Measurements from ENCODE around the gene CRX. TPM values are rescaled to one million over a fixed set of nuclear protein-coding genes. Genes with fewer than 3 reads are reported as not detected.

CRX gene
- total RNA-seq, 1 donor from 2014 or later: not detected

DNA sequence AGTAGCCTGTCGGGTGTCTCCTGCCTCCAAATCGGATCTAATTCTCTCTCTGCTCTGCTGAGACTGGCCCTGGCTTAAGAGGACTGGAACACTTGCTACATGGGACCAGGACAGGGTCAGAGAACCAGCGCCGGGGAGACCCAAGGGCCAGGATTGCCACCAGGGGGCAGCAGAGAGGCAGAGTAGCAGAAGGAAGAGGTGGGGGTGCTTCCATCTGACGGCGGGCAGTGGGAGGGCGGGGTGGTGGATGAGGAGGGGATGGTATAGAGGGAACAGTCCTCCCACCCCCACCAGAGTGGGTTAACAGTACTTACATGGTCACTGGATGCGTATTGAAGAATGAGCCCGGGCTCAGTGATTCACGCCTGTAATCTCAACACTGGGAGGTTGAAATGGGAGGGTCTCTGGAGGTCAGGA, 31.3 kb upstream of the CRX start:
- Mint-ChIP-seq H3K4me1 (ENCODE audit: low read depth) (peaks cover 5% of the 10 kb centered on the region), H3K36me3 (ENCODE audit: insufficient read depth) (peaks cover 2% of the 10 kb centered on the region), H3K9me3 (ENCODE audit: low read depth) (no peaks in the 10 kb centered on the region), H3K4me3 (ENCODE audit: low read depth) (no peak overlapping the region), H3K27me3 (no peaks in the 10 kb centered on the region), H3K27ac (peak overlapping the region; percentile 21)
- TF ChIP-seq, protein P1, sequence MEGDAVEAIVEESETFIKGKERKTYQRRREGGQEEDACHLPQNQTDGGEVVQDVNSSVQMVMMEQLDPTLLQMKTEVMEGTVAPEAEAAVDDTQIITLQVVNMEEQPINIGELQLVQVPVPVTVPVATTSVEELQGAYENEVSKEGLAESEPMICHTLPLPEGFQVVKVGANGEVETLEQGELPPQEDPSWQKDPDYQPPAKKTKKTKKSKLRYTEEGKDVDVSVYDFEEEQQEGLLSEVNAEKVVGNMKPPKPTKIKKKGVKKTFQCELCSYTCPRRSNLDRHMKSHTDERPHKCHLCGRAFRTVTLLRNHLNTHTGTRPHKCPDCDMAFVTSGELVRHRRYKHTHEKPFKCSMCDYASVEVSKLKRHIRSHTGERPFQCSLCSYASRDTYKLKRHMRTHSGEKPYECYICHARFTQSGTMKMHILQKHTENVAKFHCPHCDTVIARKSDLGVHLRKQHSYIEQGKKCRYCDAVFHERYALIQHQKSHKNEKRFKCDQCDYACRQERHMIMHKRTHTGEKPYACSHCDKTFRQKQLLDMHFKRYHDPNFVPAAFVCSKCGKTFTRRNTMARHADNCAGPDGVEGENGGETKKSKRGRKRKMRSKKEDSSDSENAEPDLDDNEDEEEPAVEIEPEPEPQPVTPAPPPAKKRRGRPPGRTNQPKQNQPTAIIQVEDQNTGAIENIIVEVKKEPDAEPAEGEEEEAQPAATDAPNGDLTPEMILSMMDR (IDR thresholded peaks at IDR 0.05; ENCODE audit: unreplicated experiment): peak; percentile 79
- DNase-seq (ENCODE audit: low spot score, unreplicated experiment): peak; percentile 87

DNA sequence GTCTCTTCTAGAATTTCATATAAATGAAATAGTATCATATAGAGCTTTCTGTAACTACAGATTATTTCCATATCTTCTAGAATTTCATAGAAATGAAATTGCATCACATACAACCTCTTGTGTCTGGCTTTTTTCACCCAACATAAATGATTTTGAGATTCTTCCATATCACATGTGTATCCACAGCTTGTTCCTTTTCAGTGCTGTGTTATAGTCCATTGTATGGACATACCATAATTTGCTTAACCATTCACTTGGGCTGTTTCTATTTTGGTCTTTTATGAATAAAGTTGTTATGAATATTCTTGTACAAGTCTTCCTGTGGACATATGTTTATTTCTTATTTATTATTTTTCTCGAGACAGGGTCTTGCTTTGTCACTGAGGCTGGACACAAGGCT, 29.1 kb upstream of the CRX start:
- Mint-ChIP-seq H3K4me1 (ENCODE audit: low read depth) (peaks cover 3% of the 10 kb centered on the region), H3K27ac (no peak overlapping the region), H3K4me3 (ENCODE audit: low read depth) (no peak overlapping the region), H3K27me3 (no peaks in the 10 kb centered on the region), H3K9me3 (ENCODE audit: low read depth) (no peaks in the 10 kb centered on the region), H3K36me3 (ENCODE audit: insufficient read depth) (peaks cover 2% of the 10 kb centered on the region)
- TF ChIP-seq, protein P1 (IDR thresholded peaks at IDR 0.05; ENCODE audit: unreplicated experiment): no peak
- no peak for DNase-seq (ENCODE audit: low spot score, unreplicated experiment)

DNA sequence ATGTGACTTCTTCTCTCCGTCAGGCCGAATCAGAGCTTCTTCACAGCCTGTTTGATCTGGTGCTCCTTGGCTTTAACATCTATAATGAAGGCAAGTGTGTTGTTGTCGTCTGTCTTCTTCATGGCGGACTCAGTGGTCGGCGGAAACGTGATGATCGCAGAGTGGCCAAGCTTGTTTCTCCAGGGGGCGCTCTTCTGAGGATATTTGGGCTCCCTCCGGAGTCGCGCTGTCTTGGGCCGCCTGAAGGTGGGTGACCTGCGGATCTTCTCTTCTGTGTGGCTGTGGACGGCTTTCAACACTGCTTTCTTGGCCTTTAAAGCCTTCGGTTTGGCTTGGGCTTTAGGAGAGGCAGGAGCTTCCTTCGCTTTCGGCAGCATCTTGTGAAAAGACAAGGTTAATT, 27.2 kb upstream of the CRX start:
- Mint-ChIP-seq H3K4me3 (ENCODE audit: low read depth) (no peak overlapping the region), H3K27ac (no peak overlapping the region), H3K27me3 (peaks cover 5% of the 10 kb centered on the region), H3K9me3 (ENCODE audit: low read depth) (no peaks in the 10 kb centered on the region), H3K4me1 (ENCODE audit: low read depth) (no peaks in the 10 kb centered on the region), H3K36me3 (ENCODE audit: insufficient read depth) (no peaks in the 10 kb centered on the region)
- TF ChIP-seq, protein P1 (IDR thresholded peaks at IDR 0.05; ENCODE audit: unreplicated experiment): no peak
- DNase-seq (ENCODE audit: low spot score, unreplicated experiment): no peak

DNA sequence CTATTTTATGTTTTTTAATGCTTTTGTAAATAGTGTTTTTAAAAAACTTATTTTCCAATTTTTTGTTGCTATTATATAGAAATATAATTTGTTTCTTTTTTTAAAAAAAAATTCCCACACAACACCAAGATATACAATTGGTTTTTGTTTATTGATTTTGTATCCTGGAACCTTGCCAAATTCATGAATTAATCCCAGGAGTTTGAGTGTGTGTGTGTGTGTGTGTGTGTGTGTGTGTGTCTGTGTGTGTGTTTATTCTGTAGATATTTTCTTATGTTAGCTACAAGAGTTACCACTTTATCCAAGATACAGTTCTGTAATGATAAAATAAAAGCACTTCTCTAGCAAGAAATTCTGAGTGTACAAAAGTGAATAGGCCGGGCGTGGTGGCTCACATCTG, 25.0 kb upstream of the CRX start:
- H3K4me1 Mint-ChIP-seq (ENCODE audit: low read depth): no peaks in the 10 kb centered on the region
- peaks cover 1% of the 10 kb centered on the region for H3K36me3 Mint-ChIP-seq (ENCODE audit: insufficient read depth)
- peaks cover 5% of the 10 kb centered on the region for H3K27me3 Mint-ChIP-seq
- no peak for DNase-seq (ENCODE audit: low spot score, unreplicated experiment)
- H3K4me3 Mint-ChIP-seq (ENCODE audit: low read depth): no peak overlapping the region
- H3K9me3 Mint-ChIP-seq (ENCODE audit: low read depth): peaks cover 5% of the 10 kb centered on the region
- TF ChIP-seq, protein P1 (IDR thresholded peaks at IDR 0.05; ENCODE audit: unreplicated experiment): no peak
- H3K27ac Mint-ChIP-seq: no peak overlapping the region

DNA sequence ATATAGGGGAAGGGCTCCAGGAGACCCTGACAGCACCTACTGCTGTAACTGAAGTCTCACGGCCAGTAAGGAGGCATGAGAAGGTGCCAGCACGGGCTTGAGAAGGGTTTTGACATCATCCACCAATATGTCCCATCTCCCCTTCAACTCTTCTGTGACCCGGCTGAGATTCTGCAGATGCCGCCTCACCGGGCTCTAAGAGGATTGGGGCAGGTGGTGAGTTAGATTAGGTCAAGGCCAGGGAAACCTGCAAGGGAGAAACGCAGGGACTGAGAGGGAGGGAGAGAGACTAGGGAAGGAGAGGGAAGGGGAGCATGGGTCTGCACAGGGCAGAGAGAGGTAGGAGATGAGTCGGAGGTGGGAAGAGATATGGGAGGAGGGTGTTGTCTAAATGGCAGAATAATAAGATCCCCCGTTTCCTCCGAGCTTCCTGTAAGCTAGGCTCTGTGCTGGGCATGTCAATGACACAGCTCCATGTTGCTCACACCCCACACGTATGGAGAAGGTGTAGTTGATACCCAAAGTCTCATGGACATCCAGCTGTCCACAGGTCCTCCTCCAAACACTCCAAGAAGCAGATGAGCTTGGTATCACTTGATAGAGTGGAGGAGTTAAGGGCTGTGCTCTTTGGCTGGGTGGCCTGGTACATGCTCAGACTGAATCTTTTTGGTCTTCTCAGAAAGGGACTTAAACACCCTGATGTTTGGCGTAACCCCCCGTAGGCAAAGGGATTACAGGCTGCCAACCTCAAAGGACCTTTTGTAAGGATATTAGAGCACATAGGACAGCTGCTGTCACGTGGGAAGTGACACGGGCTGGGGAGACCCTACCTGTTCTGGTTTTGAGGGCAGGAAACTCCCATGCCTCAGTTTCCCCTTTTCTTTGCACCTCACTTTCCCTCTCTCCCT, 23.5 kb upstream of the CRX start:
- TF ChIP-seq, protein P1 (IDR thresholded peaks at IDR 0.05; ENCODE audit: unreplicated experiment): no peak
- no peak overlapping the region for H3K27ac Mint-ChIP-seq

More for the DNA sequence above, 23.5 kb upstream of the CRX start:
- Mint-ChIP-seq H3K36me3 (ENCODE audit: insufficient read depth) (peaks cover 1% of the 10 kb centered on the region), H3K9me3 (ENCODE audit: low read depth) (peaks cover 5% of the 10 kb centered on the region), H3K4me1 (ENCODE audit: low read depth) (no peaks in the 10 kb centered on the region), H3K4me3 (ENCODE audit: low read depth) (no peak overlapping the region), H3K27me3 (peaks cover 5% of the 10 kb centered on the region)
- DNase-seq (ENCODE audit: low spot score, unreplicated experiment): no peak

All from progenitor cell of endocrine pancreas (in vitro differentiated cells).